LNCAP (cell line): ENCODE data around the gene PTPN14.

Experiments
- TF ChIP-seq, protein P1 (sequence below): fragments of 450-650 bp; IDR thresholded peaks from 2 replicates; pipeline ENCODE4 v1.5.1; 2017; ENCODE audit warnings: mild to moderate bottlenecking

PTPN14 gene

DNA sequence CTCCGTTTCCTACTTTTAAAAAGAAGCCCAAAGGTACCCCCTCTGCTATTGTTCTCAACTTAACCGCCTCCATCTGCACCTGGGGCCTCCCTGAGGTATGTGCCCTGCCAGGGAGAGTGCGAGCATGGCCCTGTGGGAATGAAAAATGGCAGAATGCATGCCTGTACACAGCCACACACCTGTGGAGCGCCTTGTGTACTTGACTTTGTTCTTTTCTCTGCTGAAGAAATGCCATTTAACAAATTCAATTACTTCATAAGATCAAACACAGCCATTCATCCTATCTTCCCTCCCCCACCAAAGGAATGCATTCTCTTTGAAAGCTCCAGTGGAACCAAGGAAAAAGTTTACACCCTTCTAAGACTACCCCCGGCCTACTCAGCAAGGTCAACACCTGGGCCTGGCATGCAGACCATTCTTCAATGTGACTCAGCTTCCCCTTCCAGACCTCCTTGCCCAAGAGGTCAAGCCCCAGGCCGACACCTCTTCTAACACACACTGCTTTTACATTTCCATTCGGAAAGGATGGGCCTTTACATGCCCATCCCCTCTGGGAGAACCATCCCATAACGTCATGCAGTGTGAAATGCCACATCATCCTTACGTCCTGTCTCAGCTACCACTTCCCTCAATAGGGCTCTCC lies 146.7 kb downstream of the PTPN14 start:
- TF ChIP-seq, protein P1, sequence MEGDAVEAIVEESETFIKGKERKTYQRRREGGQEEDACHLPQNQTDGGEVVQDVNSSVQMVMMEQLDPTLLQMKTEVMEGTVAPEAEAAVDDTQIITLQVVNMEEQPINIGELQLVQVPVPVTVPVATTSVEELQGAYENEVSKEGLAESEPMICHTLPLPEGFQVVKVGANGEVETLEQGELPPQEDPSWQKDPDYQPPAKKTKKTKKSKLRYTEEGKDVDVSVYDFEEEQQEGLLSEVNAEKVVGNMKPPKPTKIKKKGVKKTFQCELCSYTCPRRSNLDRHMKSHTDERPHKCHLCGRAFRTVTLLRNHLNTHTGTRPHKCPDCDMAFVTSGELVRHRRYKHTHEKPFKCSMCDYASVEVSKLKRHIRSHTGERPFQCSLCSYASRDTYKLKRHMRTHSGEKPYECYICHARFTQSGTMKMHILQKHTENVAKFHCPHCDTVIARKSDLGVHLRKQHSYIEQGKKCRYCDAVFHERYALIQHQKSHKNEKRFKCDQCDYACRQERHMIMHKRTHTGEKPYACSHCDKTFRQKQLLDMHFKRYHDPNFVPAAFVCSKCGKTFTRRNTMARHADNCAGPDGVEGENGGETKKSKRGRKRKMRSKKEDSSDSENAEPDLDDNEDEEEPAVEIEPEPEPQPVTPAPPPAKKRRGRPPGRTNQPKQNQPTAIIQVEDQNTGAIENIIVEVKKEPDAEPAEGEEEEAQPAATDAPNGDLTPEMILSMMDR: no peak

DNA sequence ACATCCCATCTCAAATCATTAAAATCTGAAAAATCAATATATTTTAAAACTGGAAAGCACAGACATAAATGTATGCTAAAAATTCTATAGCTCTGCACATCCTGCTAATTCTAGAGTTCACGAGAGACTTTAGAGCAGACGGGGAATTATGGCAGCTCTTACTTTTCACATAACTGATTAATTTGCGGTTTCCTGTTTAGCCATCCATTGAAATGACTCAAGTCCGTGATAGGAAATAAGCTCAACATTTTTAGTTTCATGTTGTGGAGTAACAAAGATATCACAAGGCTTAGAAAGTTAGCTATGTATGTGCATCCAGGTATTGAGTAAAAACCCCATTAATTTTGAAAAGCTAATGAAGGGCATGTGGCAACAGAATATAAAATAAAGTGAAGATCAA lies 147.2 kb downstream of the PTPN14 start:
- TF ChIP-seq, protein P1: no peak

DNA sequence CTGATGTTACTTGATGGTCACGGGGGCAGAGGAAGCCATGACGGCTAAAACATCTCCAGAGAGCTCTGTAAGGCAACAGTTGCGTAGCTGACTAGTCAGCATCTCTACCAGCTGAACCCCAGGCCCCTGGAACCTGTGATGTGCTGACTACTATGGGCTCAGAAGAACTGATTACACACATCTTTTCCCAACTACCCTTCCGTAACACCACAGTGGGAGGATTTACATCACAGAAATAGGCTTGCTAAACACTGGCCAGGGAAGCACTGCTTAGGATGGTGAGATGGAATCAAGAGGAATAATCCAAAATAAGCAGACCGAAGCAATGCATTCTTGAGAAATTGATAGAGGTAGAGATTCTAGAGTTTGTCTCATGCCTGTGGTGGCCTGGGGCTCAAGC lies 148.0 kb downstream of the PTPN14 start:
- TF ChIP-seq, protein P1: no peak

DNA sequence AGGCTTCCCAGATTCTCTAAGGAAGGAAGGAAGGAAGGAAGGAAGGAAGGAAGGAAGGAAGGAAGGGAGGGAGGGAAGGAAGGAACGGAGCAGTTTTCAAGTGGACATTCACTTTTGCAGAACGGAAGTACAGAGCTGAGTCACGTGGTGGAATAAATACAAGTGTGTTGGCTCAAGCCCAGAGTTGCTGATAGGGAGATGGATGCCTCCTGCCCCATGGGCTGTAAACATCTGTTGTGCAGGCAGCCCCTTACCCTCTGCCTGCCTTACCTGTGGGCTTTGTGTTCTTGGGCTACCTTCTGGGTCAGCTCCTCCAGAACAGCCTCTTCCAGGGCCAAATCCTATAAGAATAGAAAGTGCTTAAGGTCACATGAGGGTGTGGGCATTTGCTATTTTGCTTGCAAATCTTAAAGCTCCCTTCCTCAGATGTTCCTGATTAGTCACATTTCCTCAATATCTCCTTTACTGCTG lies 148.8 kb downstream of the PTPN14 start:
- TF ChIP-seq, protein P1: no peak

DNA sequence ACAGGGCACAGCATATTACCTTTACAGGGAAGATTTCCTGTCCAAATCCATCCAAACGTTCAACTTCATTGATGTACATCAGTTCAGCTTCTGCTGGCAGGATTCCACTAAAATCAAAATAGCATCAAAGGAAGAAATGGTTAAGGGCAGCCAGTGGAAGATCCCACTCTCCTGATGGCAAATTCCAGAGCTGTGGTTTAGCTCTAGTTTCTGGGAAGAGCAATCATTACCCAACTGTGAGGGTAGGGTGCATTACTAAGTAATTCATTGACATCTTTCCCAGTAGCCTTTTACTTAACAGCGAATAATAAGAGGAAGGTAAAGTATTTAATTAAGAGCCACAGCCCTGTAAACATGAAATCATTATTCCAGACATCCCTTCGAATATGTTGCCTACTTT lies 149.7 kb downstream of the PTPN14 start:
- TF ChIP-seq, protein P1: no peak

DNA sequence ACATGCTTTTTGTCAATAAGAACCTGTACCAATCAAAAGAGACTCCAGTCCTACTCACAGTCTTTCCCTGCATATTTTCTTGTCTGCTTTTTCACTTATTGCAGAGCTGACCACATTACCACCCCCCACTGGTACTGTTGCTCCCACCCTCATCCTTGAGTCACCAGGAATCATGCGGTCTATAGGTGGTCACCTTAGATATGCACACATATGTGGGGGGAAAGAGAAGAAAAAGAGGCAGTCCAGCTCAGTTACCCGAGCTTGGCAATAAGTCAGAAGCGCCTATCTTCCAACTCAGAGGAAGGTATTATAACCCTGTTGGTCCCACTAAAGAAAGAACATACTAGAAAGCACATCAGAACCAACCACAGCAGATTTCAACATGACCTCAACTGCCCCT lies 151.3 kb downstream of the PTPN14 start:
- TF ChIP-seq, protein P1: no peak

DNA sequence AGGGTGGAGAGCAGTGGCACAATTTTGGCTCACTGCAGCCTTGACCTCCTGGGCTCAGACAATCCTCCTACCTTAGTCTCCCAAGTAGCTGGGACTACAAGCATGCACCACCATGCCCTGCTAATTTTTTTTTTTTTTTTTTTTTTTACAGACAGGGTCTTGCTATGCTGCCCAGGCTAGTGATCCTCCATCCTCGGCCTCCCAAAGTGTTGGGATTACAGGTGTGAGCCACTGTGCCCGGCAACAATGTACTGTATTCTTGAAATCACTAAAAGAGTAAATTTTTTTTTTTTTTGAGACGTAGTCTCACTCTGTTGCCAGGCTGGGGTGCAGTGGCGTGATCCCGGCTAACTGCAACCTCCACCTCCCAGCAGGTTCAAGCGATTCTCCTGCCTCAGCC lies 152.9 kb downstream of the PTPN14 start:
- TF ChIP-seq, protein P1: no peak

DNA sequence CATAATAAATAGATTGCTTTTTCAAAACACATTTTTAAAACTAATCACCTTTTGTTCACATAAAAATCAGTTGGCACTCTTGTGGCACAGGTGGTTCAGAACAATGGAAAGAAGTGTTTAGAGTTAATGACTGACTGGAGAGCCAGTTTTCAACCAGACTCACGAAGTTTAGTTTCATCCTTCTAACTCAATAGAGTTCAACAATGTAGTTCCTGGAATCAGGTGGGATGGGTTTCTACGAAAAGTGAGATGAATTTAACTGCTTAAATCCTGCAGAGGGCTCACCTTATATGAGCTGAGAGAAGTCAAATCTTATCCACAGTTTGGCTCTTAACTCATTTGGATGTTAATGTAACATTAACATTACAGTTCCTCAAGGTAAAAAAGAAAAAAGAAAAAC lies 153.9 kb downstream of the PTPN14 start:
- TF ChIP-seq, protein P1: no peak
